ENCODE data around the gene LRP8. TPM values are rescaled to one million over a fixed set of nuclear protein-coding genes. Genes with fewer than 3 reads are reported as not detected.
"Not testable (repeated sequence)": the region's sequence is repeated elsewhere in the genome, so short reads cannot be mapped to it uniquely, and the experiment has no call there.

LRP8 gene
- total RNA-seq, 1 experiment from 2014 or later: 16.1 TPM

DNA sequence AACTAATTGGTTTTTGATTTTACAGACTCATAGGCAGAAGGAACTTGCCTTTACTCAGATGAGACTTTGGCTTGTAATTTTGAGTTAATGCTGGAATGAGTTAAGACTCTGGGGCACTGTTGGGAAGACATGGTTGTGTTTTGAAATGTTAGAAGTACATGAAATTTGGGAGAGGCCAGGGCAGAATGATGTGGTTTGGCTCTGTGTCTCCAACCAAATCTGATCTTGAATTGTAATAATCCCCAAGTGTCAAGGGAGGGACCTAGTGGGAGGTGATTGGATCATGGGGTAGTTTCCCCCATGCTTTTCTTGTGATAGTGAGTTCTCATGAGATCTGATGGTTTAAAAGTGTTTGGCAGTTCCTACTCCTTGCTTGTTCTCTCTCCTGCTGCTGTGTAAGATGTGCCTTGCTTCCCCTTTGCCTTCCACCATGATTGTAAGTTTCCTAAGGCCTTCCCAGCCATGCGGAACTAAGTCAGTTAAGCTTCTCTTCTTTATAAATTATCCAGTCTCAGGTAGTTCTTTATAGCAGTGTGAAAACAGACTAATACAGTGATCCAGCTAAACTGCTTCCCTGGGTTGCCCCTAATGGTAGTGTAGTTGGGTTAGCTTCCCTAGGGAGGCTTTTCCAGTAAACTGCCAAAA is 121.0 kb downstream of the LRP8 start:
- Histone ChIP-seq H3K27me3 (no peaks in the 10 kb centered on the region), H3K36me3 (peaks cover 49% of the 10 kb centered on the region), H3K9me3 (peaks cover 19% of the 10 kb centered on the region), H3K4me3 (no peak overlapping the region)
- DNase-seq: no peak

DNA sequence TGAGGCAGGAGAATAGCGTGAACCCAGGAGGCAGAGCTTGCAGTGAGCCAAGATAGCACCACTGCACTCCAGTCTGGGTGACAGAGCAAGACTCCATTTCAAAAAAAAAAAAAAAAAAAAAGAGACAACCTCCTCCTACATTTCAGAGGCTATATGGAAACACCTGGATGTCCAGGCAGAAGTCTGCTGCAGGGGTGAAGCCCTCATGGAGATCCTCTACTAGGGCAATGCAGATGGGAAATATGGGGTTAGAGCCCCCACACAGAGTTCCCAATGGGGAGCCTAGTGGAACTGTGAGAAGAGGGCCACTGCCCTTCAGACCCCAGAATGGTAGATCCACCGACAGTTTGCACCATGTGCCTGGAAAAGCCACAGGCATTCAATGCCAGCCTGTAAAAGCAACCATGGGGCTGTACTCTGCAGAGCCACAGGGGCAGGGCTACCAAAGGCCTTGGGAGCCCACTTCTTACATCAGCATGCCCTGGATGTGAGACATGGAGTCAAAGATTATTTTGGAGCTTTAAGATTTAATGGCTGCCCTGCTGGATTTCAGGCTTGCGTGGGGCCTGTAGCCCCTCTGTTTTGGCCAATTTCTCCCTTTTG is 121.7 kb downstream of the LRP8 start:
- peaks cover 19% of the 10 kb centered on the region for H3K9me3 ChIP-seq
- not testable (repeated sequence) for H3K27me3 ChIP-seq, DNase-seq, H3K4me3 ChIP-seq
- peaks cover 51% of the 10 kb centered on the region for H3K36me3 ChIP-seq

DNA sequence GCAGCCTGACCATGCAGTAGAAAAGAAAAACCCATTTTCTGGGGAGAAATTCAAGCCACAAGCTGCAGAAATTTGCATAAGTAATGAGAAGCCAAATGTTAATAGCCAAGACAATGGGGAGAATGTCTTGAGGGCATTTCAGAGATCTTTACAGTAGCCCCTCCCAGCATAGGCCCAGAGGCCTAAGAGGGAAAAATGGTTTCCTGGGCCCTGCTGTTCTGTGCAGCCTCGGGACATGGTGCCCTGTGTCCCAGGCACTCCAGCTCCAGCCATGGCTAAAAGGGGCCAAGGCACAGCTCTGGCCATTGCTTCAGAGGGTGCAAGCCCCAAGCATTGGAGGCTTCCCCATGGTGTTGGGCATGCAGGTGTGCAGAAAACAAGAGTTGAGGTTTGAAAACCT is 122.4 kb downstream of the LRP8 start:
- H3K36me3 ChIP-seq: peaks cover 49% of the 10 kb centered on the region
- not testable (repeated sequence) for H3K4me3 ChIP-seq, DNase-seq, H3K27me3 ChIP-seq
- peaks cover 19% of the 10 kb centered on the region for H3K9me3 ChIP-seq

DNA sequence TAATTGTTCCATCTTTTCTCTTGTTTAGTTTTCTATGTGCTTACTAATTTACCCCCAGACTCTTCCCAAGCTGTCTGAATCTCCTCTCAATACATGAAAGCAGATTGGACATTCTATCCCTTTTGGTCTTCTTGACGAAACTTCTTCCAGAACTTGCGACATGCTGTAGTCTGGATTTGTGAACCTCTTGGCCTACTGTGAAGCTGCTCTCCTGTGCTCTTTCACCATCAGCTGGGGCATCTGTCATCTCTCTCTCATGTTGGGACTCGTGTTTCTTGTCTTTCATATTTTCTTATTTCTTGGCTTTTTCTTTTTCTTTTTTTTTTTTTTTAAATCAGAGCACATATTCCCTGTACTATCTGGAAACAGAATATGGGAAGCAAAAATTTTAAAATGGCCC is 124.4 kb downstream of the LRP8 start:
- no peak for DNase-seq
- H3K27me3 ChIP-seq: no peaks in the 10 kb centered on the region
- peaks cover 19% of the 10 kb centered on the region for H3K9me3 ChIP-seq
- peaks cover 45% of the 10 kb centered on the region for H3K36me3 ChIP-seq
- no peak overlapping the region for H3K4me3 ChIP-seq

DNA sequence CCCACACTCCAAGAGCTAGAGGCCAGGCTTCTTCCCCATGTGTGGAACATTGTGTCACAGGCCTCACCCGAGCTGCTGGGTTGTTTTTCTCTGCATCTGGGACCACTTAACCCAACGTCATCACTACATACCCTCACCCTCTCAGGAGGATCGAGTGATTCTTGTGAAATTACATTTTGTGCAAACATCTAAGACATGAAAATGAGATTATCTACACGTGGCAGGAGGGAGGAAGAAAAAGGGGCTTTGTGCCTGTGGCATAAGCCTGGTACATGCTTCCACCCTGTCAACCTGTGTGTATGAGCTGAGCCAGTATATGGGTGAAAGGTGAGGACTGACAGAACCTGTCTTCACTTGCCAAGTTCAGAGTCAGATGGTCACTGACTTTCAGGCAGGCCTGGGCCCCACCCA is 129.6 kb downstream of the LRP8 start:
- Histone ChIP-seq H3K9me3 (no peaks in the 10 kb centered on the region), H3K36me3 (peaks cover 10% of the 10 kb centered on the region), H3K4me3 (no peak overlapping the region), H3K27me3 (no peaks in the 10 kb centered on the region)
- DNase-seq: no peak

DNA sequence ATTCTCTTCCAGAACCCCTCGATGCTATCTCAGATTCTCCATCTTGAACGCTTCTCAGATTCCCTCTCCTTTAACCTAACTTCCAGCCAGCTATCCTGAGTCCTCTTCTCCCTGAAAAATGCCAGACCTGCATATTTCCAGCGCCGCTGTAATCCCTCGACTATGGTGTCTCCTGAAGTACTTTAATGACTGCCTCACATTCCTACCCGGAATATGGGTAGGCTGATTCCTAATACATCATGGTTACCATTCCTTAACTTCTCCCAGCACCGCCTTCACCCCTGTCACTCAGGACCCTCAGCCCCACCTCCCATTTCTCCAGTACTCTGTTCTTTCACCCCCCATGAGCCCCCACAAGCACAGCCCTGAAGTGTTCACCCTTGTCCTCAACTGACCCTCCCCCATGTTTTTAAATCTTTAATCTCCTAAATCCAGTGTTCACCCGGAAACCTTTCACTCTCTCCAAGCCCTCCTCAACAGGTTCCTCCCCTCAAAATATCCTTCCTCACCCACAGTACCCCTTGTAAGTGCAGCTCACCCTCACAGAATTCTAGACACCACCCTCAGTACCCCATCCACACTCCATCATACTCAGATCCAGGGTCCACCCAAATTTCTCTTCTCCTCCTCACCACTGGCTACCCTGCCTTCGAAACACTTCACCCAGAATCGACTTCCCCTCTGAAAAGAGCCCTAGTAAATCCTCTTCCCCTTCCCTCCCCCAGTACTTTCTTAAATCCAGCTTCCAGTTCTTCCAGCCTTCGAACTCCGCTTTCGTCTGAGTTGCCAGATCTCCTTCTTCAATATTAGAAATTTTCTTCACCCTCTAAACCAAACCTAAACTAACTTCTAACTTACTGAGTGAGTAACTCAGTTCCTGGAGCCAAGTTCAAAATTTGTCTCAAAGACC is 130.3 kb downstream of the LRP8 start:
- Histone ChIP-seq H3K27me3 (no peaks in the 10 kb centered on the region), H3K4me3 (peak overlapping the region; percentile 70), H3K9me3 (no peaks in the 10 kb centered on the region), H3K36me3 (peaks cover 3% of the 10 kb centered on the region; the same call in 1 of the 2 replicates)
- no peak for DNase-seq

DNA sequence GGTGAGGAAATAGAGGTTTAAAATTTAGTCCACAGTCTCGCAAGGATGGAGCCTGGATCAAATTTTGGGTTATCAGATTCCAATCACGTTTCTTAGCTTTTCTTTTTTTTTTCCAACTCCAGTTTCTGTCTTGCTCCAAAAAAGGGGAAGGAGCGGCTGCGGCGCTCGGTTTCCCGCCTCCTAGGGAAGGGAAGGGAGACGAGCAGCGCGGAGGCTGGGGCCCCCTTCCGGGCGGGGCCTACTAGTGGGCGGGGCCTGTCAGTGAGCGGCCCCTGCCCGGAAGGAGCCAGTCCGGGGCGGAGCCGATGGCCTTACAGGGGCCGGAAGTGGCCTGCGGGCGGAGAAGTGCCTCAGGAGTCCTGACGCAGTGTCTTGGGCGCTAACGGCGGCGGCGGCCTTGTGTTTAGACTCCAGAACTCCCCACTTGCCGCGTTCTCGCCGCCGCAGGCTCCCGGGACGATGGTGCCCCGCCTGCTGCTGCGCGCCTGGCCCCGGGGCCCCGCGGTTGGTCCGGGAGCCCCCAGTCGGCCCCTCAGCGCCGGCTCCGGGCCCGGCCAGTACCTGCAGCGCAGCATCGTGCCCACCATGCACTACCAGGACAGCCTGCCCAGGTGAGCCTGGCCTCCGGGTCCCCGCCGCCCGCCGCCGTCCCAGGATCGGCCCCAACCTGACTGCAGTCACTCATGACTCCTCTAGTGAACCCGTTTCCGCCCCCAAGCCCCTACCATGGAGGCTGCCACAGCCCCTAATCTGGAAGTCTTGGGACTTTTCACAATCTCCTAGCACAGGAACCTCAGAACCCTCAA is 131.2 kb downstream of the LRP8 start, which contains the start of gene CPT2:
TSS of gene CPT2 (plus strand) at position 340 of the 806 bp plus-strand sequence. CDS start at position 460, 120 bp downstream.
- Histone ChIP-seq H3K9me3 (no peaks in the 10 kb centered on the region), H3K36me3 (peaks cover 2% of the 10 kb centered on the region; the same call in 1 of the 2 replicates), H3K4me3 (peak within 1 kb of the TSS; percentile 70), H3K27me3 (no peaks in the 10 kb centered on the region)
- DNase-seq: peak; percentile 95

DNA sequence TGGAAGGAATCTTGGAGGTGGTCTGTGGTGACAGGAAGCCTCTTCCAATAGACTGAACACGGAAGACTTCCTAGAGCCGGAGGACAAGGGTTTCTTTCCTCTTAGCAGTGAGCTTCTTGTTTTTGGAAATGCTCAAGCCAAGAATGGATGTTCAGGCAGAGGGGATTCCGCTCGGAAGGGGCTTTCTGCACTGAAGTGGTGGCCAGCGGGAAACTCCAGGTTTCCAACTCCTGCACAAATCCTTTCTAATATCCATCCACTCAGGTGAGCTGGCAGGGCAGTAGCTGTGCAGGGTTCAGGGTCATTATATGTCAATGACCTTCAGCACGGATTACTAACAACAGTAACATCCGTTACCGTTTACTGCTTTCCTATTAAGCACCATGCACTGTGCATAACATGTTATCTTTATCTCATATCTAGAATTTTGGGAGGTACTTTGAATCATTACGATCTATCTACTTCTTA is 131.8 kb downstream of the LRP8 start:
- H3K27me3 ChIP-seq: no peaks in the 10 kb centered on the region
- H3K9me3 ChIP-seq: no peaks in the 10 kb centered on the region
- peak overlapping the region; percentile 70 for H3K4me3 ChIP-seq
- no peak for DNase-seq
- no peaks in the 10 kb centered on the region for H3K36me3 ChIP-seq

DNA sequence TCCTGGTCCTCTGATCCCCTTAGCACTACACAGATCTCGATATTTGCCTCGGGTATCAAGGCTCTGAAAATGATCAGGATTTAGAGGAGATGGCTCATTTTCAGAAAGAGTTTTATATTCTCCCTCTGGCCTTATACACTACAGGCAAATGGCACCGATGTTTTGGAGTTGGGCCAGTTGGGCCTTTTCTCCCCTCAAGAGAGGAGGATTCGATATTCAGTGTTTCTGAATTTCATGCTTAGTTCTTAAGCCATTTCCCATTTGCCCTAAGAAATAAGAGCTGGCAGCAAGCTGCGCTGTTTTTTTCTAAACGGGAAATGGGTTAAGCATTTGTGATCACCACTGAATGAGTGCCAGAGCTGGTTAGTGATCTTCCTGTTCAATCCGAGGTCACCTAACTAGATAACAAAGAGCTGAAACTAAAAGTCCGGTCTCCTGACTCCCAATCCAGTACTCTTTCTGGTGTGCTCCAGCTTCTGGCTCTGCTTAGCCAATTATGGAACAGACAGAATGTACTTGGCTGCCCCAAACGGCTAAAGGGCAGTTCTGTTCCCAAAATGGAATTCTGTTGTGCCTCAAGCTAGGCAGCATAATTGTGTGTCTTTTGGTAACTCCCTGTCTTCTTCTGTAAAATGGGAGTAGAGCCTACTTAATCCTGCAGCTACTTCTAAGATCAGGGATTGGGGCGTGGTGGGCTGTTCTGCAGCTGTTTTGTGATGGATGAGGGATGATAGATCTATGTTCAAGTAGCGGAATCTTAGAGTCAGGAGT is 132.4 kb downstream of the LRP8 start:
- H3K9me3 ChIP-seq: no peaks in the 10 kb centered on the region
- no peak overlapping the region for H3K4me3 ChIP-seq
- H3K36me3 ChIP-seq: no peaks in the 10 kb centered on the region
- no peak for DNase-seq
- no peaks in the 10 kb centered on the region for H3K27me3 ChIP-seq

Other genes with a start within 250 kb of the LRP8 start
- not detected in 2 replicates for gene SLC1A7, start 185.4 kb downstream of the LRP8 start, total RNA-seq (2014; rRNA removed; shearing (Covaris generic); ENCODE audit: low replicate concordance)
- 7.5 and 14.4 TPM in 2 replicates for gene CPT2, start 131.2 kb downstream of the LRP8 start, total RNA-seq (2014; rRNA removed; shearing (Covaris generic); ENCODE audit: low replicate concordance)
- 59.2 and 90.4 TPM in 2 replicates for gene CZIB, start 107.4 kb downstream of the LRP8 start, total RNA-seq (2014; rRNA removed; shearing (Covaris generic); ENCODE audit: low replicate concordance)
- 32.7 and 50.2 TPM in 2 replicates for gene MAGOH, start 89.6 kb downstream of the LRP8 start, total RNA-seq (2014; rRNA removed; shearing (Covaris generic); ENCODE audit: low replicate concordance)
- gene DMRTB1, start 131.3 kb upstream of the LRP8 start, total RNA-seq (2014; rRNA removed; shearing (Covaris generic); ENCODE audit: low replicate concordance): not detected in 2 replicates

Data from MG63 (cell line).